COLO668 (cell line): ENCODE measurements around the gene ACKR3.

Experiments
- DNase-seq: peaks from one replicate; lab custom pipeline; 2025; ENCODE audit not compliant: unreplicated experiment; lab: John Stamatoyannopoulos, UW

The ACKR3 gene

GRCh38 chr2:236607471-236608187 lies 38.0 kb downstream of the ACKR3 start:
- no peak for DNase-seq

- DNase-seq = no peak
Measured at GRCh38 chr2:236608188-236608525, 38.5 kb downstream of the ACKR3 start.

- no peak for DNase-seq
Measured at GRCh38 chr2:236608710-236609109, 39.1 kb downstream of the ACKR3 start.

- DNase-seq = no peak
Measured at GRCh38 chr2:236610991-236611821, 41.6 kb downstream of the ACKR3 start.

GRCh38 chr2:236612737-236613136 lies 43.1 kb downstream of the ACKR3 start:
- no peak for DNase-seq

- no peak for DNase-seq
Measured at GRCh38 chr2:236613612-236614011, 44.0 kb downstream of the ACKR3 start.

- DNase-seq = no peak
Measured at GRCh38 chr2:236614551-236614950, 44.9 kb downstream of the ACKR3 start.

GRCh38 chr2:236616031-236616430 lies 46.4 kb downstream of the ACKR3 start:
- no peak for DNase-seq

GRCh38 chr2:236616624-236617023 lies 47.0 kb downstream of the ACKR3 start:
- no peak for DNase-seq

- no peak for DNase-seq
Measured at GRCh38 chr2:236617221-236617737, 47.7 kb downstream of the ACKR3 start.

- no peak for DNase-seq
Measured at GRCh38 chr2:236617796-236618195, 48.2 kb downstream of the ACKR3 start.

GRCh38 chr2:236618370-236618769 lies 48.7 kb downstream of the ACKR3 start:
- no peak for DNase-seq

- DNase-seq = no peak
Measured at GRCh38 chr2:236619910-236620612, 50.4 kb downstream of the ACKR3 start.

- DNase-seq = no peak
Measured at GRCh38 chr2:236621786-236622185, 52.2 kb downstream of the ACKR3 start.

- no peak for DNase-seq
Measured at GRCh38 chr2:236622201-236622600, 52.6 kb downstream of the ACKR3 start.

- no peak for DNase-seq
Measured at GRCh38 chr2:236622660-236623059, 53.0 kb downstream of the ACKR3 start.

- no peak for DNase-seq
Measured at GRCh38 chr2:236623816-236624215, 54.2 kb downstream of the ACKR3 start.

- DNase-seq = no peak
Measured at GRCh38 chr2:236625156-236625690, 55.6 kb downstream of the ACKR3 start.

GRCh38 chr2:236626391-236627150 lies 56.9 kb downstream of the ACKR3 start:
- DNase-seq = no peak

- DNase-seq = no peak
Measured at GRCh38 chr2:236627193-236627592, 57.6 kb downstream of the ACKR3 start.

- DNase-seq = no peak
Measured at GRCh38 chr2:236627841-236628240, 58.2 kb downstream of the ACKR3 start.
